Stimulated activated CD8-positive, alpha-beta memory T cell treated with anti-CD3 and anti-CD28 coated beads, Interleukin-12 subunit alpha, Interleukin-12 subunit beta, amount 100 ng/mL, for 4 hours (primary cell): ENCODE measurements around the gene HEBP2.

Experiments used
- DNase-seq: peaks from one replicate; pipeline ENCODE4 v3.0.0-alpha.2; 2020; ENCODE audit warnings: low read depth

HEBP2 gene

GRCh38 chr6:138455746-138456400 lies 51.9 kb downstream of the HEBP2 start:
- DNase-seq, result no peak

DNA sequence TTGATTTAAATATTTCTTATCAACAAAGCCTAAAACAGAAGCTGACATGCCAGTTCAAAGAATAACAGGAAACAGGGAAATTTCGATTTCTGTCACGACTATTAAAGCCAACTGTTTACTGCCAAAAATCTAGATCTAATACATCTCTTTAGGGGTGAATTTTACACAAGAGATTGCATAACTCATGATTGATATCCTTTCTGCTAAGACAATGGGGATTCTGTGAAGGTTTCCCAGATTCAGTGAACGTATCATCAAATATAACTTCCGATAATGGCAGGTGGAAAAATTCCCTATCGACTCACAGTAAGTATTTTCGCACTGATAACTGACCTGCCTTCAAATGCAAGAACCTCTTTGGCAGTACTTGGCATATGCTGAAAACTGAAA lies 52.4 kb downstream of the HEBP2 start:
- DNase-seq, result no peak

DNA sequence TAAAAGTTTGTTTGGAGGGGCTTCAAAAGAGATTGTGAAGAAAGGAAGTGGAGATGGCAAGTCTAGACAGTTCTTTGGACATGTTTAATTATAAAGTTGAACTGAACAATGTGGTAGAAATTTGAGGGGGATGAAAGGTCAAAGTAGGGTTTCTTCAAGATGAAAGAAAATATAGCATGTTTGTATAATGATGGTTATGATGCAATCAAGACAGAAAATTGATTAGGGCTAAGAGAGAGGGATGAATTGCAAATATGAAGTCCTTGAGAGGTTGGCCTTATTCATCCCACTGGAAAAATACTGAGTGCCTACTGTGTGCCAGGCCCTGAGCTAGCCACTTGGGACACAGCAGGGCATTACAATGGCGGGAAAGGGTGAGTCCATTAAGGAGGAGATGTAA lies 57.6 kb downstream of the HEBP2 start:
- DNase-seq, result no peak

- DNase-seq, result no peak
Observed at GRCh38 chr6:138464085-138464484, 60.1 kb downstream of the HEBP2 start.

DNA sequence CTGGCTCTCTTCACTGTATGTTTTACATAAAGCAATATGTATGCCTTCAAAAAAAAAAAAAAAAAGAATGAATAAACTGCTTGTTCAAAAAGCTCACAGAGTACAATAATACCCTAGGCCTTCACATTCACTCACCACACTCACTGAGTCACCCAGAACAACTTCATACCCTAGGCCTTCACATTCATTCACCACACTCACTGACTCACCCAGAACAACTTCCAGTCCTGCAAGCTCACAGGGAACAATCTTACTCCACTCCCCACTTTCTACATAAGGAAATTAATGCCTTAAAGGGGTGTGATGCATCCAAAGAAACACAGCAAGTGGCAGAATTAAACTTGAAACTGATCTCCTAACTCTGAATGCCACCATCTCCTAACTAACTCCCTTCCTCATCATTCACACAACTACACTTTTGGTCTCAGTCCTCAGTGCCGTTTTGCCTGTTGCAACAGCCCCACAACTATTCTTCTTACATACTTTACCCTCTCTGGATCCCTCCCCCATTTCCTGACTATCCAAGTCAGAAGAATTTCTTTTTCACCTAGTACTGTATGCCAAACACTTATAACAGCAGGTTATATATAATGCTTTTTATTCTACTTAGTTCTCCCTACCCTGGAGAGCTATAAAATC lies 61.1 kb downstream of the HEBP2 start:
- DNase-seq, result no peak

GRCh38 chr6:138467901-138468300 lies 63.9 kb downstream of the HEBP2 start:
- DNase-seq, result no peak

- no peak for DNase-seq
Observed at GRCh38 chr6:138468320-138469015, 64.4 kb downstream of the HEBP2 start.
